OCI-LY7 (cell line): ENCODE data around the gene OR52W1. TPM values are rescaled to one million over a fixed set of nuclear protein-coding genes. Genes with fewer than 3 reads are reported as not detected.
A peak's percentile ranks its signal among the peaks of the same experiment; 100 is the strongest.

ENCODE experiments used
- BruUV-seq: library from RNA; stranded (reverse); fragments of 400-500 nt; replicated peaks from 2 replicates; lab custom pipeline; 2021; lab: Mats Ljungman, UMichigan
- CTCF ChIA-PET: fragments of 300-600 bp; sonication (Branson Sonifier 250); formaldehyde crosslinking; loops from one replicate; lab custom pipeline; 2022; ENCODE audit warnings: antibody characterized with exemption; ENCODE audit not compliant: unreplicated experiment; lab: Charles Lee
- POLR2A ChIA-PET: fragments of 300-600 bp; sonication (Branson Sonifier 250); formaldehyde crosslinking; loops from one replicate; lab custom pipeline; 2022; ENCODE audit warnings: antibody characterized with exemption; lab: Charles Lee
- DNase-seq: peaks from one replicate; pipeline ENCODE4 v3.0.0-alpha.2; 2015; ENCODE audit warnings: low spot score
- H2AFZ ChIP-seq: fragments of 200-600 bp; sonication (generic), shearing (Covaris generic); 2 replicates; pipeline ENCODE4 v1.6.1; 2014; ENCODE audit warnings: mild to moderate bottlenecking, antibody characterized with exemption, low read length, moderate library complexity
- H3K27ac ChIP-seq: fragments of 200-600 bp; sonication (generic); 2 replicates; pipeline ENCODE4 v1.5.1; 2014; ENCODE audit warnings: mixed run types, low read depth, mild to moderate bottlenecking, moderate library complexity, low read length, inconsistent platforms; ENCODE audit not compliant: poor library complexity, severe bottlenecking
- H3K36me3 ChIP-seq: fragments of 200-600 bp; sonication (generic); 2 replicates; pipeline ENCODE4 v1.6.1; 2014; ENCODE audit warnings: mild to moderate bottlenecking, antibody characterized with exemption, low read length, moderate library complexity, mixed read lengths; ENCODE audit not compliant: insufficient read depth
- H3K4me1 ChIP-seq: fragments of 200-600 bp; sonication (generic); 2 replicates; pipeline ENCODE4 v1.5.1; 2014; ENCODE audit warnings: mild to moderate bottlenecking, low read length; ENCODE audit not compliant: insufficient read depth, poor library complexity, severe bottlenecking
- H3K4me2 ChIP-seq: fragments of 200-600 bp; sonication (generic); 2 replicates; pipeline ENCODE4 v1.6.1; 2014; ENCODE audit warnings: mild to moderate bottlenecking, low read length
- H3K4me3 ChIP-seq: fragments of 200-600 bp; sonication (generic); 2 replicates; pipeline ENCODE4 v1.5.1; 2014; ENCODE audit warnings: mild to moderate bottlenecking, low read depth, low read length; ENCODE audit not compliant: poor library complexity, severe bottlenecking
- H3K79me2 ChIP-seq: fragments of 200-600 bp; sonication (generic); 2 replicates; pipeline ENCODE4 v1.6.1; 2016; ENCODE audit warnings: low read depth, mild to moderate bottlenecking, low read length, moderate library complexity, mixed read lengths; ENCODE audit not compliant: insufficient read depth
- H3K9me2 ChIP-seq: fragments of 200-600 bp; sonication (generic); 2 replicates; pipeline ENCODE4 v1.6.1; 2016; ENCODE audit warnings: mild to moderate bottlenecking, low read length, mixed read lengths; ENCODE audit not compliant: insufficient read depth
- H3K9me3 ChIP-seq: fragments of 200-600 bp; sonication (generic); 2 replicates; pipeline ENCODE4 v1.6.1; 2014; ENCODE audit warnings: mild to moderate bottlenecking, mixed run types, low read length, mixed read lengths
- H4K20me1 ChIP-seq: fragments of 200-600 bp; sonication (generic); 2 replicates; pipeline ENCODE4 v1.6.1; 2014; ENCODE audit warnings: mild to moderate bottlenecking, antibody characterized with exemption, low read length, moderate library complexity, mixed read lengths; ENCODE audit not compliant: insufficient read depth
- EZH2phosphoT487 ChIP-seq: fragments of 200-600 bp; sonication (generic); IDR thresholded peaks from 2 replicates; pipeline ENCODE4 v1.6.1; 2018; ENCODE audit warnings: low read depth, borderline replicate concordance, mild to moderate bottlenecking, mixed run types, antibody characterized with exemption, low read length, moderate library complexity, mixed read lengths
- intact Hi-C: fragments of 100-400 bp; cut with micrococcal nuclease; formaldehyde crosslinking; loops from one replicate; pipeline ENCODE4 v1.10.0; 2022; ENCODE audit not compliant: unreplicated experiment
- total RNA-seq, 2 experiments: library from RNA; depleted of rRNA in 1 of 2; stranded (reverse); fragments of >200 nt in 1 of 2; shearing (Covaris generic) in 1 of 2; gene quantifications; 2 replicates each; pipeline ENCODE4 v1.2.3, GENCODE V29; 2014 to 2022
- TF ChIP-seq, protein P1 (sequence below): fragments of 200-600 bp; sonication (generic); conservative IDR thresholded peaks from 2 replicates; pipeline ENCODE4 v1.5.1; 2014; ENCODE audit warnings: mild to moderate bottlenecking, antibody characterized with exemption, low read length, moderate library complexity, mixed read lengths

OR52W1 gene
- total RNA-seq, 2 experiments from 2014 or later = not detected

DNA sequence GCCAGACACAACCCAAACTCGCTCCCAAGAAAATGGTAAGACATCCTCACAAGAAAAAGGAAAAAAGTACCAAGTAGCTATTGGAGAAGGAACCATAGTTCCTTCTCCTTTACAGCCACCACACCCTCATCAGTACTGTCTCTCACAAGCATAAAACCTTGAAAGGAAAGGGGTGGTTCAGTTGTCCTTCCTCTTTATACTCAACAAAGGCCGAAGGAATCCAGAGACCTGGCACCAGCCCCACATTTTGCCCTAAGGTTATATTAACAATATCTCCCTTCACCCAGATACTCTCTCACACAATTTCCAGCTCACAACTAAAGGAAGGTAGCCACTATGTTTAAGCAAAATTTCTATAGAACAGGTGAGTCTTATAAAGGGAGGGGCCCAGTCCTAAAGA, 26.9 kb downstream of the OR52W1 start:
- Histone ChIP-seq H3K4me2 (no peak overlapping the region), H3K9me3 (no peaks in the 10 kb centered on the region), H3K36me3 (peaks cover 34% of the 10 kb centered on the region), H4K20me1 (no peaks in the 10 kb centered on the region; the same call in 1 of the 2 replicates), H3K9me2 (no peaks in the 10 kb centered on the region), H3K27ac (no peak overlapping the region), H3K79me2 (no peaks in the 10 kb centered on the region), H3K4me3 (no peak overlapping the region), H2AFZ (no peak overlapping the region), H3K4me1 (peaks cover 6% of the 10 kb centered on the region)
- intact Hi-C loops = no loop called here
- ChIA-PET POLR2A (interaction anchor here (1.4 kb wide), 1 partner anchor 10 kb away, joined by 6 read pairs; no protein-coding TSS in a partner anchor), CTCF (interaction anchor here (0.6 kb wide), 1 partner anchor 9 kb away, joined by 3 read pairs; no protein-coding TSS in a partner anchor)
- TF ChIP-seq EZH2phosphoT487 = no peak
- TF ChIP-seq, protein P1, sequence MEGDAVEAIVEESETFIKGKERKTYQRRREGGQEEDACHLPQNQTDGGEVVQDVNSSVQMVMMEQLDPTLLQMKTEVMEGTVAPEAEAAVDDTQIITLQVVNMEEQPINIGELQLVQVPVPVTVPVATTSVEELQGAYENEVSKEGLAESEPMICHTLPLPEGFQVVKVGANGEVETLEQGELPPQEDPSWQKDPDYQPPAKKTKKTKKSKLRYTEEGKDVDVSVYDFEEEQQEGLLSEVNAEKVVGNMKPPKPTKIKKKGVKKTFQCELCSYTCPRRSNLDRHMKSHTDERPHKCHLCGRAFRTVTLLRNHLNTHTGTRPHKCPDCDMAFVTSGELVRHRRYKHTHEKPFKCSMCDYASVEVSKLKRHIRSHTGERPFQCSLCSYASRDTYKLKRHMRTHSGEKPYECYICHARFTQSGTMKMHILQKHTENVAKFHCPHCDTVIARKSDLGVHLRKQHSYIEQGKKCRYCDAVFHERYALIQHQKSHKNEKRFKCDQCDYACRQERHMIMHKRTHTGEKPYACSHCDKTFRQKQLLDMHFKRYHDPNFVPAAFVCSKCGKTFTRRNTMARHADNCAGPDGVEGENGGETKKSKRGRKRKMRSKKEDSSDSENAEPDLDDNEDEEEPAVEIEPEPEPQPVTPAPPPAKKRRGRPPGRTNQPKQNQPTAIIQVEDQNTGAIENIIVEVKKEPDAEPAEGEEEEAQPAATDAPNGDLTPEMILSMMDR = no peak
- no peak for DNase-seq
- no TSS peak for BruUV-seq

DNA sequence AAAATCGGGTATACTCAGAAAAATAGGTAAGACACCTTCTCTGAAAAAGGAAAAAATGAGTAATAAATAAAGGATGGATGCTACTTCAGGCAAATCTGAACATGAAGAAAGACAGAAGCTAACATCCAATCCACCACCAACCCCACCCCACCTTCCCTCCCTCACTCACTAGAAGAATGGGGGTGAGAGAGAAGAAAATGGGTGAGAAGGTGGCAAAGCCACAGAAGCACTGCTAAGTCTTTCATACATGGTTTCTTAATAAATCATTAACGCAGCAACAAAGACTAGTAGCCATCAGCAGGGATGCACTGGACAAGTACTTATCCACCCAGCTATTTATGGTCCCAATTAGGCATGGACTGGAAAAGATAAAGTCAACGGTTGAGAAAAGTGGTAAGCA, 29.5 kb downstream of the OR52W1 start:
- peaks cover 9% of the 10 kb centered on the region for H3K36me3 ChIP-seq
- ChIA-PET CTCF (no interaction called here), POLR2A (interaction anchor here (0.7 to 1.2 kb wide), 2 partner anchors 45 to 61 kb away, joined by 3 to 4 read pairs; no protein-coding TSS in a partner anchor)
- no peaks in the 10 kb centered on the region for H3K9me2 ChIP-seq
- no peak overlapping the region for H3K27ac ChIP-seq
- no peak overlapping the region for H3K4me3 ChIP-seq
- no peaks in the 10 kb centered on the region; the same call in 1 of the 2 replicates for H4K20me1 ChIP-seq
- DNase-seq = no peak
- H3K4me2 ChIP-seq = no peak overlapping the region
- TF ChIP-seq EZH2phosphoT487 = no peak
- TF ChIP-seq, protein P1 = no peak
- BruUV-seq = no TSS peak
- H2AFZ ChIP-seq = no peak overlapping the region
- H3K79me2 ChIP-seq = peaks cover 12% of the 10 kb centered on the region; the same call in 1 of the 2 replicates
- H3K4me1 ChIP-seq = peaks cover 13% of the 10 kb centered on the region
- no peaks in the 10 kb centered on the region for H3K9me3 ChIP-seq
- intact Hi-C loops = no loop called here

DNA sequence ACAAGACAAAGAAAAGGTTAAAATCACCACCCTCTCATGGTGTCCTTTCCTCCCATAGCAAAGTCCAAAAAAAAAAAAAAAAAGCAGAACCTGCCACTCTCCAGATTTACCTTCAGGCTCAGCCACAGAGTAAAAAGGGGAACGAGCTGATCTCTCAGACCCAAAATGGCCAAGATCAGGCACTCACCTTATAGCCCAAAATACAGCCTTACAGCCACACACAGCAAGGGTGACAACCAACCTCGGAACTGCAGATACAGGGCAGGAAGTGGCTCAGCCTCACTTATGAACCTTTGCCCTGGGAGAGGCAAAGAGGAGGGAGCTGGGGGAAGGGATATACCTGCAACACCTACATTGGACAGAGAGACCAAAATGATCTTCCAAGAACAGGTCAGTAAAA, 30.9 kb downstream of the OR52W1 start:
- no peaks in the 10 kb centered on the region for H3K9me3 ChIP-seq
- TF ChIP-seq, protein P1 = no peak
- no peak for TF ChIP-seq EZH2phosphoT487
- no peak overlapping the region for H3K27ac ChIP-seq
- H3K4me1 ChIP-seq = peaks cover 18% of the 10 kb centered on the region
- ChIA-PET POLR2A (interaction anchor here (0.7 to 1.2 kb wide), 4 partner anchors 10 to 61 kb away, joined by 3 to 7 read pairs (median 4); no protein-coding TSS in a partner anchor), CTCF (interaction anchor here (0.7 kb wide), 1 partner anchor 11 kb away, joined by 4 read pairs; no protein-coding TSS in a partner anchor)
- intact Hi-C loops = loop anchor here (10.0 kb wide), 3 partner anchors 455 to 695 kb away; partner anchors contain the start of genes MRPL17, OR2D3, TRIM22 and TRIM5
- peaks cover 19% of the 10 kb centered on the region; the same call in 1 of the 2 replicates for H3K79me2 ChIP-seq
- no peak overlapping the region for H2AFZ ChIP-seq
- no peak overlapping the region for H3K4me2 ChIP-seq
- no peaks in the 10 kb centered on the region; the same call in 1 of the 2 replicates for H4K20me1 ChIP-seq
- no peak overlapping the region for H3K4me3 ChIP-seq
- peak; percentile 10 for DNase-seq
- H3K36me3 ChIP-seq = no peaks in the 10 kb centered on the region; the same call in 1 of the 2 replicates
- no TSS peak for BruUV-seq
- no peaks in the 10 kb centered on the region for H3K9me2 ChIP-seq
